GM12878 (cell line): ENCODE results near the gene CMTM4. TPM values are rescaled to one million over a fixed set of nuclear protein-coding genes. Genes with fewer than 3 reads are reported as not detected.

Source experiments
- ATAC-seq: fragments of 200-7000 bp; cut with Tn5 transposase; 3 replicates; pipeline ENCODE4 v1.9.1; 2020; ENCODE audit warnings: mild to moderate bottlenecking, moderate library complexity
- BruUV-seq: library from RNA; stranded (reverse); fragments of 400-500 nt; replicated peaks from 2 replicates; lab custom pipeline; 2021; lab: Mats Ljungman, UMichigan
- CTCF ChIA-PET: fragments of 300-600 bp; sonication (Branson Sonifier 250); formaldehyde crosslinking; extraction: SDS; loops from one replicate; lab custom pipeline; 2021; ENCODE audit warnings: inconsistent platforms; lab: Yijun Ruan, JAX
- POLR2A ChIA-PET: fragments of 350-600 bp; formaldehyde crosslinking; extraction: SDS; loops from one replicate; lab custom pipeline; 2021; ENCODE audit warnings: inconsistent platforms; lab: Charles Lee
- RAD21 ChIA-PET: fragments of 300-600 bp; sonication (Branson Sonifier 250); formaldehyde crosslinking; loops from one replicate; lab custom pipeline; 2023; ENCODE audit warnings: antibody characterized with exemption; ENCODE audit not compliant: unreplicated experiment; lab: Charles Lee
- SMC1A ChIA-PET: fragments of 300-600 bp; sonication (Branson Sonifier 250); formaldehyde crosslinking; loops from one replicate; lab custom pipeline; 2023; ENCODE audit not compliant: unreplicated experiment, uncharacterized antibody; lab: Charles Lee
- DNase-seq: peaks from one replicate; pipeline ENCODE4 v3.0.0-alpha.2; 2011; ENCODE audit warnings: low read depth, low spot score
- FAIRE-seq: peaks from 3 replicates; lab custom pipeline; 2011; peaks lifted over from hg19 to GRCh38; lab: Jason Lieb, UNC
- H2AFZ ChIP-seq: 2 replicates; pipeline ENCODE4 v1.6.0; 2011; ENCODE audit warnings: low read depth, low read length, control low read depth; ENCODE audit not compliant: control insufficient read depth
- H3K27ac ChIP-seq: 2 replicates; pipeline ENCODE4 v1.5.1; 2011; ENCODE audit warnings: control low read depth; ENCODE audit not compliant: control insufficient read depth, insufficient read depth
- H3K27me3 ChIP-seq, 2 experiments: replicated peaks in 1 of 2; 2 replicates each; pipeline versions ENCODE4 v1.6.0 to v1.6.1; 2011; ENCODE audit warnings: low read length in 1 of 2; ENCODE audit not compliant: control insufficient read depth in 2 of 2, insufficient read depth in 2 of 2
- H3K36me3 ChIP-seq, 2 experiments: 2 replicates each; pipeline ENCODE4 v1.5.1; 2011; ENCODE audit warnings: low read length in 1 of 2; ENCODE audit not compliant: control insufficient read depth in 2 of 2, insufficient read depth in 2 of 2
- H3K4me1 ChIP-seq: 2 replicates; pipeline ENCODE4 v1.6.1; 2011; ENCODE audit warnings: mild to moderate bottlenecking, low read length, moderate library complexity, mixed read lengths; ENCODE audit not compliant: control insufficient read depth, insufficient read depth
- H3K4me2 ChIP-seq: 2 replicates; pipeline ENCODE4 v1.6.0; 2011; ENCODE audit warnings: control low read depth; ENCODE audit not compliant: control insufficient read depth, insufficient read depth
- H3K4me3 ChIP-seq: fragments of 200-600 bp; sonication (generic); 2 replicates; pipeline ENCODE4 v1.5.1; 2016
- H3K79me2 ChIP-seq: 2 replicates; pipeline ENCODE4 v1.6.0; 2011; ENCODE audit warnings: low read length; ENCODE audit not compliant: control insufficient read depth, insufficient read depth
- H3K9ac ChIP-seq: 2 replicates; pipeline ENCODE4 v1.8.0; 2011; ENCODE audit warnings: low read length, control low read depth, mixed read lengths; ENCODE audit not compliant: control insufficient read depth, insufficient read depth
- H3K9me3 ChIP-seq: replicated peaks from 3 replicates; pipeline ENCODE4 v1.5.1; 2011; ENCODE audit warnings: mild to moderate bottlenecking, low read length; ENCODE audit not compliant: control insufficient read depth, insufficient read depth
- H4K20me1 ChIP-seq: 2 replicates; pipeline ENCODE4 v1.6.0; 2011; ENCODE audit not compliant: control insufficient read depth, insufficient read depth
- ATF7 ChIP-seq: fragments of 450-650 bp; IDR thresholded peaks from 2 replicates; pipeline ENCODE4 v1.6.1; 2016; ENCODE audit warnings: low read depth, mild to moderate bottlenecking
- CREM ChIP-seq: IDR thresholded peaks from 2 replicates; pipeline ENCODE4 v1.6.1; 2014; ENCODE audit warnings: antibody characterized with exemption, low read depth
- EED ChIP-seq: sonication (generic); IDR thresholded peaks from 2 replicates; pipeline ENCODE4 v1.6.1; 2016; ENCODE audit warnings: antibody characterized with exemption, low read depth
- FOS ChIP-seq: IDR thresholded peaks from 3 replicates; pipeline ENCODE4 v1.6.1; 2011; ENCODE audit warnings: borderline replicate concordance; ENCODE audit not compliant: insufficient read length; ENCODE audit errors: extremely low read depth
- FOXM1 ChIP-seq: IDR thresholded peaks from 2 replicates; pipeline ENCODE4 v1.6.1; 2012; ENCODE audit warnings: low read depth, mild to moderate bottlenecking, inconsistent platforms, low read length, moderate library complexity
- HDAC2 ChIP-seq: fragments of 200-600 bp; sonication (generic); IDR thresholded peaks from 2 replicates; pipeline ENCODE4 v1.6.1; 2017
- HDAC6 ChIP-seq: fragments of 200-600 bp; sonication (generic); IDR thresholded peaks from one replicate; pipeline ENCODE4 v1.8.0; 2017; ENCODE audit warnings: antibody characterized with exemption; ENCODE audit not compliant: unreplicated experiment
- IKZF2 ChIP-seq, 2 experiments: fragments of 450-650 bp; IDR thresholded peaks; 2 replicates each; pipeline ENCODE4 v1.6.1; 2017; ENCODE audit warnings: mild to moderate bottlenecking in 2 of 2, moderate library complexity in 2 of 2
- JUND ChIP-seq: IDR thresholded peaks from 2 replicates; pipeline ENCODE4 v1.6.1; 2012; ENCODE audit warnings: low read depth, mild to moderate bottlenecking, low read length, improper control_type of control experiment, moderate library complexity
- NR2F1 ChIP-seq: fragments of 450-650 bp; conservative IDR thresholded peaks from 2 replicates; pipeline ENCODE4 v1.6.1; 2017; ENCODE audit warnings: mild to moderate bottlenecking
- POLR2AphosphoS5 ChIP-seq: IDR thresholded peaks from 2 replicates; pipeline ENCODE4 v1.6.1; 2011; ENCODE audit warnings: mild to moderate bottlenecking, low read length, inconsistent platforms
- RAD21 ChIP-seq: IDR thresholded peaks from 2 replicates; pipeline ENCODE4 v1.6.1; 2011; ENCODE audit warnings: mild to moderate bottlenecking, low read depth, low read length, moderate library complexity; ENCODE audit not compliant: insufficient read depth
- RUNX3 ChIP-seq: IDR thresholded peaks from 2 replicates; pipeline ENCODE4 v1.6.1; 2012; ENCODE audit warnings: low read length, inconsistent platforms
- SMAD1 ChIP-seq: fragments of 450-650 bp; IDR thresholded peaks from 2 replicates; pipeline ENCODE4 v1.6.1; 2018; ENCODE audit warnings: mild to moderate bottlenecking, low read depth; ENCODE audit not compliant: partially characterized antibody
- SMARCA5 ChIP-seq: fragments of 450-650 bp; IDR thresholded peaks from 2 replicates; pipeline ENCODE4 v1.6.1; 2017; ENCODE audit warnings: mild to moderate bottlenecking
- SMC3 ChIP-seq: IDR thresholded peaks from 2 replicates; pipeline ENCODE4 v1.6.1; 2011; ENCODE audit warnings: low read length, improper control_type of control experiment, borderline replicate concordance
- SREBF2 ChIP-seq: IDR thresholded peaks from 2 replicates; pipeline ENCODE4 v1.6.1; 2012; ENCODE audit warnings: mild to moderate bottlenecking, low read length
- SRF ChIP-seq, 2 experiments: IDR thresholded peaks; 2 replicates each; pipeline ENCODE4 v1.6.1; 2011; ENCODE audit warnings: low read depth in 2 of 2, low read length in 2 of 2, mild to moderate bottlenecking in 1 of 2, moderate library complexity in 1 of 2
- YY1 ChIP-seq: IDR thresholded peaks from 2 replicates; pipeline ENCODE4 v1.6.1; 2011; ENCODE audit warnings: low read depth, mild to moderate bottlenecking, low read length
- ZSCAN29 ChIP-seq: fragments of 450-650 bp; IDR thresholded peaks from 2 replicates; pipeline ENCODE4 v1.6.1; 2017; ENCODE audit warnings: mild to moderate bottlenecking, moderate library complexity
- WGBS: methylation state at CpG from one replicate; pipeline ENCODE4 v1.1.6; 2016; ENCODE audit warnings: low lambda C conversion rate; ENCODE audit not compliant: insufficient replicate concordance, insufficient coverage; ENCODE audit errors: missing lambda C conversion rate; 5-methylcytosine and 5-hydroxymethylcytosine counted together
- in situ Hi-C: fragments of 300-500 bp; cut with MboI; formaldehyde crosslinking; loops from 9 replicates; pipeline ENCODE4 v1.14.3; 2018; ENCODE audit warnings: mixed read lengths
- intact Hi-C: fragments of 100-400 bp; cut with micrococcal nuclease; formaldehyde crosslinking; loops from one replicate; pipeline ENCODE4 v1.14.2; 2022; ENCODE audit not compliant: unreplicated experiment
- polyA plus RNA-seq, 11 experiments: library from polyadenylated mRNA; depleted of rRNA in 4 of 11; unstranded in 6 of 11; stranded (reverse) in 5 of 11; fragments of >200 nt; fragmentation: Nextera tagmentation in 4 of 11; fragmentation: Illumina TruSeq in 1 of 11; extraction: Ambion mirVana in 4 of 11; extraction: Trizol in 1 of 11; gene quantifications; 1 replicate in 1 of 11; 2 replicates in 10 of 11; pipeline versions ENCODE4 v1.2.1 to v1.2.3, GENCODE V29; 2011 to 2016; ENCODE audit warnings: inconsistent platforms in 2 of 11, missing spikeins in 2 of 11, low read depth in 1 of 11
- total RNA-seq, 4 experiments: library from RNA; depleted of rRNA in 3 of 4; stranded (reverse); fragments of >200 nt in 3 of 4; fragmentation: Illumina TruSeq in 1 of 4; extraction: Trizol in 1 of 4; gene quantifications; 2 replicates each; pipeline versions ENCODE4 v1.2.1 to v1.2.3, GENCODE V29; 2013 to 2021
- TF ChIP-seq, protein P1 (sequence below): IDR thresholded peaks from 2 replicates; pipeline ENCODE4 v1.6.1; 2011; ENCODE audit warnings: low read depth, low read length, improper control_type of control experiment, borderline replicate concordance
- TF ChIP-seq, protein P2 (sequence below): fragments of 450-650 bp; formaldehyde crosslinking; IDR thresholded peaks from 2 replicates; pipeline ENCODE4 v1.5.0; 2022; ENCODE audit warnings: mild to moderate bottlenecking, missing genetic modification characterization

CMTM4 gene
- total and polyA plus RNA-seq, 10 of the 15 experiments (the other 5 are each of a cell fraction or from before 2014, with no cell fraction given): 0.02 to 0.43 (median 0.15) TPM; not detected in 2

DNA sequence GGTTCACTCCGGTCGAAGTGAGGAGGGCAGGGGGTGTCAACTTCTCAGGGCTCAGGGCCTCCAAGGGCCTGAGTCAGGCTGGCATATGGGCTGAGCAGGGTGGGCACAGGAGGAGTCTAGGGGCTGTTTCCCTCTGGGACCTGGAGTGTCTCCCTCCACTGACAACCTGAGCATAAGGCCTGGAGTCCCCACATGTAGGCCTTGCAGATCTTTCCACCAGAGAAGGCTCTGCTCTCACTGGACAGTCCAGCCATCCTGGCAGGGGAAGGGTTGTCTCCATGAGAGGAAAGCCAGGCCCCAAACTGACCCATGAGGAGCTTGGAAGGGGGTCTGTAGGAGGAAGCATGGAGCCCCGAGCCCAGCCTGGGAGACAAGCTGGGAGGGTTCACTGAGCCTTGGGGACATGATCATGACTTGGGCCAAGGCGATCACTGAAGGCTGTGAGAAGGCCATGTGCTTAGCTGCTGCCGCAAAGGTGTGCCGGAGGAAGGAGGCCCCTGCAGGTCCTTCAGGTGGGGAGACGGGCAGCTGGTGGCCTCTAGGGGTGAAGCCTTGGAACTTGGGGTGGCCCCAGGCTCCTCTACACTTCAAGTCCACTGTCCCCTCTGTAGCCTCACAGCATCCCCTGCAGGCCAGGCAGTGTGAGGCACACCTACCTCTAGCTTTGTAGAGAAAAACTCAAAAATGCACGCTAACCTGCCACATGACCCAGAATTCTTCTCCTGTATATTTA, 107.4 kb downstream of the CMTM4 start:
- DNase-seq: no peak
- no peak overlapping the region for H3K9ac ChIP-seq
- intact Hi-C loops: loop anchor here (1.0 kb wide), 2 partner anchors 111 to 183 kb away; no protein-coding TSS in a partner anchor
- TF ChIP-seq YY1 (peak; percentile 60), SMAD1 (no peak), SMC3 (peak; percentile 89), FOS (no peak), ZSCAN29 (no peak), HDAC2 (no peak), SMARCA5 (peak; percentile 76), RUNX3 (no peak), FOXM1 (0 out of 2 replicates have a peak, but pooled peaks have one; percentile 25), RAD21 (peak; percentile 92), IKZF2 (IDR thresholded peaks at IDR 0.05) (no peak), SRF (IDR thresholded peaks at IDR 0.05; ENCODE audit: low read depth in 2 of 2, low read length in 2 of 2) (no peak), POLR2AphosphoS5 (no peak), CREM (no peak), EED (no peak), SREBF2 (no peak), HDAC6 (no peak), ATF7 (no peak), JUND (no peak), NR2F1 (0 out of 2 replicates have a peak, but pooled peaks have one; percentile 23)
- TF ChIP-seq, protein P1, sequence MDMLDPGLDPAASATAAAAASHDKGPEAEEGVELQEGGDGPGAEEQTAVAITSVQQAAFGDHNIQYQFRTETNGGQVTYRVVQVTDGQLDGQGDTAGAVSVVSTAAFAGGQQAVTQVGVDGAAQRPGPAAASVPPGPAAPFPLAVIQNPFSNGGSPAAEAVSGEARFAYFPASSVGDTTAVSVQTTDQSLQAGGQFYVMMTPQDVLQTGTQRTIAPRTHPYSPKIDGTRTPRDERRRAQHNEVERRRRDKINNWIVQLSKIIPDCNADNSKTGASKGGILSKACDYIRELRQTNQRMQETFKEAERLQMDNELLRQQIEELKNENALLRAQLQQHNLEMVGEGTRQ: no peak
- TF ChIP-seq, protein P2, sequence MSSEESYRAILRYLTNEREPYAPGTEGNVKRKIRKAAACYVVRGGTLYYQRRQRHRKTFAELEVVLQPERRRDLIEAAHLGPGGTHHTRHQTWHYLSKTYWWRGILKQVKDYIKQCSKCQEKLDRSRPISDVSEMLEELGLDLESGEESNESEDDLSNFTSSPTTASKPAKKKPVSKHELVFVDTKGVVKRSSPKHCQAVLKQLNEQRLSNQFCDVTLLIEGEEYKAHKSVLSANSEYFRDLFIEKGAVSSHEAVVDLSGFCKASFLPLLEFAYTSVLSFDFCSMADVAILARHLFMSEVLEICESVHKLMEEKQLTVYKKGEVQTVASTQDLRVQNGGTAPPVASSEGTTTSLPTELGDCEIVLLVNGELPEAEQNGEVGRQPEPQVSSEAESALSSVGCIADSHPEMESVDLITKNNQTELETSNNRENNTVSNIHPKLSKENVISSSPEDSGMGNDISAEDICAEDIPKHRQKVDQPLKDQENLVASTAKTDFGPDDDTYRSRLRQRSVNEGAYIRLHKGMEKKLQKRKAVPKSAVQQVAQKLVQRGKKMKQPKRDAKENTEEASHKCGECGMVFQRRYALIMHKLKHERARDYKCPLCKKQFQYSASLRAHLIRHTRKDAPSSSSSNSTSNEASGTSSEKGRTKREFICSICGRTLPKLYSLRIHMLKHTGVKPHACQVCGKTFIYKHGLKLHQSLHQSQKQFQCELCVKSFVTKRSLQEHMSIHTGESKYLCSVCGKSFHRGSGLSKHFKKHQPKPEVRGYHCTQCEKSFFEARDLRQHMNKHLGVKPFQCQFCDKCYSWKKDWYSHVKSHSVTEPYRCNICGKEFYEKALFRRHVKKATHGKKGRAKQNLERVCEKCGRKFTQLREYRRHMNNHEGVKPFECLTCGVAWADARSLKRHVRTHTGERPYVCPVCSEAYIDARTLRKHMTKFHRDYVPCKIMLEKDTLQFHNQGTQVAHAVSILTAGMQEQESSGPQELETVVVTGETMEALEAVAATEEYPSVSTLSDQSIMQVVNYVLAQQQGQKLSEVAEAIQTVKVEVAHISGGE (CRISPR knock-in tag): no peak

More for the DNA sequence above, 107.4 kb downstream of the CMTM4 start:
- Histone ChIP-seq H3K27ac (no peak overlapping the region), H3K4me3 (no peak overlapping the region), H3K4me2 (no peak overlapping the region), H4K20me1 (no peaks in the 10 kb centered on the region), H2AFZ (no peak overlapping the region), H3K27me3 (peaks cover 0 to 4% of the 10 kb centered on the region in 2 experiments; a peak in 1 of 4 replicates), H3K4me1 (no peaks in the 10 kb centered on the region; the same call in 1 of the 2 replicates), H3K79me2 (no peaks in the 10 kb centered on the region), H3K36me3 (no peaks in the 10 kb centered on the region), H3K9me3 (no peaks in the 10 kb centered on the region; the same call in 2 of the 3 replicates)
- RAD21 ChIA-PET: interaction anchor here (0.6 to 3.1 kb wide), 22 partner anchors 12 to 231 kb away, joined by 3 to 51 read pairs (median 5); partner anchors contain the start of genes CKLF and CMTM3
- 80% methylated on average over 8 of the region's 8 CpGs for WGBS
- SMC1A ChIA-PET: interaction anchor here (0.5 to 2.6 kb wide), 15 partner anchors 9 to 232 kb away, joined by 3 to 30 read pairs (median 5); no protein-coding TSS in a partner anchor
- FAIRE-seq (no peak), ATAC-seq (peak; percentile 98)
- in situ Hi-C loops: loop anchor here (5.0 kb wide), 1 partner anchor 182 kb away; no protein-coding TSS in a partner anchor
- POLR2A ChIA-PET: interaction anchor here (2.0 kb wide), 1 partner anchor 15 kb away, joined by 4 read pairs; no protein-coding TSS in a partner anchor
- BruUV-seq: no TSS peak
- CTCF ChIA-PET: interaction anchor here (0.7 to 3.1 kb wide), 29 partner anchors 8 to 244 kb away, joined by 3 to 61 read pairs (median 7); partner anchors contain the start of genes CKLF and CMTM3
